ENCODE data around the gene GLYATL3. TPM values are rescaled to one million over a fixed set of nuclear protein-coding genes. Genes with fewer than 3 reads are reported as not detected.

Gene GLYATL3
- polyA plus RNA-seq, 1 of the 3 experiments (the other 2 are of a cell fraction) = not detected

- Histone ChIP-seq H3K9ac (no peak overlapping the region), H3K36me3 (replicated peaks in 1 of 2; ENCODE audit: control insufficient read depth in 1 of 2, insufficient read depth in 2 of 2, low read length in 1 of 2) (no peaks in the 10 kb centered on the region), H3K4me3 (ENCODE audit: low read depth in 2 of 2, low read length in 1 of 2) (no peak overlapping the region), H3K9me2 (no peaks in the 10 kb centered on the region), H3K4me2 (no peak overlapping the region), H4K20me1 (ENCODE audit: insufficient read depth) (no peaks in the 10 kb centered on the region), H3K27me3 (ENCODE audit: insufficient read depth) (peaks cover 27% of the 10 kb centered on the region), H2AFZ (ENCODE audit: low read depth) (no peak overlapping the region), H3F3A (replicated peaks; ENCODE audit: insufficient read depth) (no peaks in the 10 kb centered on the region), H3K79me2 (ENCODE audit: insufficient read depth) (no peaks in the 10 kb centered on the region), H3K9me3 (no peaks in the 10 kb centered on the region), H3K4me1 (ENCODE audit: control insufficient read depth in 1 of 2, insufficient read depth in 2 of 2, low read depth in 1 of 2, low read length in 1 of 2) (no peaks in the 10 kb centered on the region; a peak in 1 of 4 replicates), H3K27ac (ENCODE audit: low read depth in 2 of 2, low read length in 1 of 2) (no peak overlapping the region)
- POLR2A ChIA-PET = no interaction called here
- WGBS (ENCODE audit: low lambda C conversion rate) = 17% methylated on average over 1 of the region's 1 CpG
- CTCF ChIA-PET = interaction anchor here (1.6 kb wide), 1 partner anchor 22 kb away, joined by 3 read pairs; no protein-coding TSS in a partner anchor
- TF ChIP-seq FOSL2 (IDR thresholded peaks at IDR 0.05; ENCODE audit: borderline replicate concordance, low read depth) = no peak
- no peak for TF ChIP-seq JUND (IDR thresholded peaks at IDR 0.05)
- no peak for TF ChIP-seq GABPA (IDR thresholded peaks at IDR 0.05; ENCODE audit: low read depth)
- TF ChIP-seq YY1 (IDR thresholded peaks at IDR 0.05; ENCODE audit: low read depth) = no peak
- no peak for TF ChIP-seq CHD2 (IDR thresholded peaks at IDR 0.05; ENCODE audit: low read length, partially characterized antibody)
- no peak for TF ChIP-seq RCOR1 (IDR thresholded peaks at IDR 0.05; ENCODE audit: low read length)
- TF ChIP-seq SMC3 (IDR thresholded peaks at IDR 0.05; ENCODE audit: low read depth, low read length) = no peak
- TF ChIP-seq MEF2A (IDR thresholded peaks at IDR 0.05; ENCODE audit: borderline replicate concordance, low read depth) = no peak
- no peak for TF ChIP-seq RXRA (IDR thresholded peaks at IDR 0.05; ENCODE audit: borderline replicate concordance, low read depth)
- TF ChIP-seq SIN3A (IDR thresholded peaks at IDR 0.05; ENCODE audit: borderline replicate concordance, low read depth, low read length) = no peak
- no peak for TF ChIP-seq USF1 (IDR thresholded peaks at IDR 0.05; ENCODE audit: borderline replicate concordance, low read depth)
- TF ChIP-seq PBX3 (IDR thresholded peaks at IDR 0.05) = no peak
- no peak for TF ChIP-seq ZBTB33 (IDR thresholded peaks at IDR 0.05; ENCODE audit: borderline replicate concordance, low read depth)
- no peak for TF ChIP-seq TEAD4 (IDR thresholded peaks at IDR 0.05; ENCODE audit: borderline replicate concordance, insufficient read depth)
- no peak for TF ChIP-seq MAX (IDR thresholded peaks at IDR 0.05; ENCODE audit: low read depth)
- no peak for TF ChIP-seq TCF12 (IDR thresholded peaks at IDR 0.05)
- no peak for DNase-seq
These were observed 53.7 kb downstream of the GLYATL3 start for GRCh38 chr6:49553384-49553783.

Measured in SK-N-SH (cell line).